AG04449 (cell line): Measurements from ENCODE around the gene ZNF609.

Source experiments
- CTCF ChIA-PET: fragments of 350-600 bp; formaldehyde crosslinking; extraction: SDS; loops from one replicate; lab custom pipeline; 2021; ENCODE audit warnings: antibody characterized with exemption; lab: Yijun Ruan, JAX
- POLR2A ChIA-PET: fragments of 400-600, 350-600 bp; formaldehyde crosslinking; extraction: SDS; loops from one replicate; lab custom pipeline; 2020; ENCODE audit warnings: antibody characterized with exemption, inconsistent platforms; lab: Yijun Ruan, JAX
- DNase-seq: peaks from one replicate; pipeline ENCODE4 v3.0.0-alpha.2; 2010; ENCODE audit warnings: low read depth, low spot score
- H3K4me3 ChIP-seq: 2 replicates; pipeline ENCODE4 v1.5.1; 2011; ENCODE audit warnings: low read depth, mild to moderate bottlenecking, control low read depth, low read length
- CTCF ChIP-seq: IDR thresholded peaks from one replicate; pipeline ENCODE4 v1.5.1; 2011; ENCODE audit warnings: mild to moderate bottlenecking, moderate library complexity, low read length, control low read depth, inconsistent platforms; ENCODE audit not compliant: insufficient read depth; ENCODE audit errors: missing control alignments

The ZNF609 gene

GRCh38 chr15:64698823-64699222 lies 238.4 kb downstream of the ZNF609 start:
- no peak for TF ChIP-seq CTCF
- ChIA-PET CTCF (interaction anchor here (1.4 to 21.0 kb wide), 4 partner anchors 9 to 29 kb away, joined by 3 to 690 read pairs (median 83); no protein-coding TSS in a partner anchor), POLR2A (no interaction called here)
- no peak for DNase-seq
- H3K4me3 ChIP-seq: no peak overlapping the region

- ChIA-PET CTCF (interaction anchor here (0.7 to 10.6 kb wide), 5 partner anchors 8 to 274 kb away, joined by 3 to 127 read pairs (median 4); no protein-coding TSS in a partner anchor), POLR2A (no interaction called here)
- TF ChIP-seq CTCF: no peak
- DNase-seq: no peak
- H3K4me3 ChIP-seq: peak overlapping the region; percentile 31
Measured at GRCh38 chr15:64699751-64700388, 239.5 kb downstream of the ZNF609 start.

DNA sequence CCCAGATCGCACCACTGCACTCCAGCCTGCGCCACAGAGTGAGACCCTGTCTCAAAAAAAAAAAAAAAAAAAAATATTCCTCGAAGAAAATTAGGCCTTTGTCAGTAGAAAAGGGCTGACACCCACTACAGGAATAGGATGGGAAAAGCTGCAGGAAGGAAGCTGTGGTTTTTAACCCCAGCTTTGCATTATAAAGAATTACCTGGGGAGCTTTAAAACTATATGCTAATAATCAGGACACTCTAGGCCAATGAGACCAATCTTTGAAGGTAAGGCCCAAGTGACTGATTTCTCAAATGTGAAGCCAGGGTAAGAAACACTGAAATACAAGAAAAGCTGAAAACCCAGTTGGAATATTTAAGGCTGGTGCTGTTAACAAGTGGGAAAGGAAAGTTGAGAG lies 240.7 kb downstream of the ZNF609 start:
- H3K4me3 ChIP-seq: peak overlapping the region; percentile 91
- ChIA-PET POLR2A (interaction anchor here (0.6 to 1.0 kb wide), 2 partner anchors 9 to 165 kb away, joined by 4 read pairs; no protein-coding TSS in a partner anchor), CTCF (interaction anchor here (1.9 to 10.6 kb wide), 3 partner anchors 18 to 109 kb away, joined by 6 to 127 read pairs (median 39); no protein-coding TSS in a partner anchor)

DNA sequence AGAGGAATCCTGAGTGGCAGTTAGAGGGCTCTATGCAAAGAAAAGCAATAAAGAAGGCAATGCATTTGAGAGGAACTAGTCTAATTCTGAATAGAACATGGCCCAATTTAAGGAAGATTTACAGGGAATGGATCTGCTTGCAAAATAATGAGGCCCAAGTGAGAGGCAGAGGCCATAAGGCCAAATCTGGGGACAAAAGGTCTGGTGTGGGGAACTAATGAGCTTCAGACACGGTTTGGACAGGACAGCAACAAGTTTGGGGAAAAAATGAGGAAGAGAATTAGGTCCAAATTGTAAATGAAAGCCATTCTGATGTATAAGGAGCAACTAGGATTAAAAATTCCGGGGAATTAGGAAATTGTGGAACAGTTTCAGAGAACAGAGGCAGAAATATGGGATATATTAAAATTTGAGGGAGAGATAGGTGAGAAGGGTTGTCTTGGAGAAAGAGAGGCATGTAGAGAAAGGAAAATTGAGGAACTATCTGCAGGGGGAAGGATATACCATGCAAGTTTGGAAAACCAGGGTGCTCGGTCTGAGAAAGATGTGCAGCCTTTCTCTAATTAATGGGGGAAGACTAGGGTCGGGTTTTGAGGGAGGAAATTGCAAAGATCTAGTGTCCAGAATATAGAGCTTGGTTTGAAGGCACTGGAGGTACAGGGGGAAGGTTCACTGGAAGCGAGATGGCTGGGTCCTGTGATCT lies 241.3 kb downstream of the ZNF609 start:
- ChIA-PET CTCF (interaction anchor here (1.0 to 10.6 kb wide), 4 partner anchors 16 to 109 kb away, joined by 4 to 127 read pairs (median 22); no protein-coding TSS in a partner anchor), POLR2A (interaction anchor here (0.6 to 1.0 kb wide), 2 partner anchors 10 to 164 kb away, joined by 4 read pairs; no protein-coding TSS in a partner anchor)
- no peak for DNase-seq
- H3K4me3 ChIP-seq: peak overlapping the region; percentile 91
- no peak for TF ChIP-seq CTCF

More for the DNA sequence above, 240.7 kb downstream of the ZNF609 start:
- no peak for TF ChIP-seq CTCF
- DNase-seq: no peak

DNA sequence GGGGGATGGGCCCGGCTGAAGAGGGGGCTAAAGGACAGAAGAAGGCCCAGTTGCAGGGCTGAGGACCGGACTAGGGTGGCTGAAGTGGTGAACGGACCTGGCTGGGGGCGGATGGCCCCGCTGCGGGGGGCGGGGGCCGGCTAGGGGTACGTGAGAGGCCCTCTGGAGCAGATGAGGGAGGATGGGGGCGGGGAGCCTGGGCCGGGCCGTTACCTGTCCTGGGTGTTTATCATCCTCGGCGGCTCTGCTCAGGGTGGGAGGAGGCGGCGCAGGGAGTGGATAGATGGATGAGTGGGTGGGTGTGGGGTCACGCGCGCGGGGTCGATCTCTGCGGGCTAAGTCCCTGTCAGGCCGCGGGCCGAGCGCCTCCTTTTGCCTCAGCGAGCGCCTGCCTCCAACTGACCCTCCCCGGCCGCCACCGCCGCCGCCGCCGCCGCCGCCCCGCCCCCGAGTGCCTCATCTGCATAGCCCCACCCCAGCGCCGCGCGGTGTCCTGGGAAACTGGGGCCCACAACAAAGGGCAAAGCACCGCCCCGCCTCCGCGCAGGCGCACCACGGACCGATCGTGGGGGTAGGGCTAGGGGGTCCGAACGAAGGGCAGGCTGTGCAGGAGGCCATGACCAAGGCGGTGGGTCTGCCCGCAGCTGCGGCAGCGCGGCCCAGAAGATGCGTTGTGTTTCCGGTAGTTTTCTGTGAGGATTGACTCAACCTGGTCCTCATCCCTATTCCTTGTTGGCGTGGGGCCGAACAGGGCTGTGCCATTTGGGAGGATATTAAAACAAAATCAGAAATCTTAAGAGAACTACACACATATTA lies 242.6 kb downstream of the ZNF609 start:
- TF ChIP-seq CTCF: no peak
- ChIA-PET POLR2A (interaction anchor here (0.6 kb wide), 1 partner anchor 348 kb away, joined by 3 read pairs; no protein-coding TSS in a partner anchor), CTCF (interaction anchor here (6.3 to 10.6 kb wide), 2 partner anchors 20 to 26 kb away, joined by 40 to 127 read pairs; no protein-coding TSS in a partner anchor)
- H3K4me3 ChIP-seq: peak overlapping the region; percentile 91
- DNase-seq: peak; percentile 26
